ENCODE data around the gene MBD4.

- TF ChIP-seq, protein P1, sequence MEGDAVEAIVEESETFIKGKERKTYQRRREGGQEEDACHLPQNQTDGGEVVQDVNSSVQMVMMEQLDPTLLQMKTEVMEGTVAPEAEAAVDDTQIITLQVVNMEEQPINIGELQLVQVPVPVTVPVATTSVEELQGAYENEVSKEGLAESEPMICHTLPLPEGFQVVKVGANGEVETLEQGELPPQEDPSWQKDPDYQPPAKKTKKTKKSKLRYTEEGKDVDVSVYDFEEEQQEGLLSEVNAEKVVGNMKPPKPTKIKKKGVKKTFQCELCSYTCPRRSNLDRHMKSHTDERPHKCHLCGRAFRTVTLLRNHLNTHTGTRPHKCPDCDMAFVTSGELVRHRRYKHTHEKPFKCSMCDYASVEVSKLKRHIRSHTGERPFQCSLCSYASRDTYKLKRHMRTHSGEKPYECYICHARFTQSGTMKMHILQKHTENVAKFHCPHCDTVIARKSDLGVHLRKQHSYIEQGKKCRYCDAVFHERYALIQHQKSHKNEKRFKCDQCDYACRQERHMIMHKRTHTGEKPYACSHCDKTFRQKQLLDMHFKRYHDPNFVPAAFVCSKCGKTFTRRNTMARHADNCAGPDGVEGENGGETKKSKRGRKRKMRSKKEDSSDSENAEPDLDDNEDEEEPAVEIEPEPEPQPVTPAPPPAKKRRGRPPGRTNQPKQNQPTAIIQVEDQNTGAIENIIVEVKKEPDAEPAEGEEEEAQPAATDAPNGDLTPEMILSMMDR (IDR thresholded peaks at IDR 0.05) = no peak
- TF ChIP-seq POLR2A (IDR thresholded peaks at IDR 0.05) = no peak
These were observed 46.9 kb upstream of the MBD4 start for GRCh38 chr3:129486664-129487035.

Data from testis (tissue), 2 donors.